ENCODE data around the gene PAFAH1B2. TPM values are rescaled to one million over a fixed set of nuclear protein-coding genes. Genes with fewer than 3 reads are reported as not detected.
A peak's percentile ranks its signal among the peaks of the same experiment; 100 is the strongest.

Gene PAFAH1B2
- total RNA-seq, 1 donor from 2014 or later = 90.5 TPM

GRCh38 chr11:117097014-117097388 lies 47.1 kb upstream of the PAFAH1B2 start:
- Mint-ChIP-seq H3K27ac (ENCODE audit: unreplicated experiment) (peak overlapping the region; percentile 87), H3K4me1 (ENCODE audit: low read depth) (peaks cover 57% of the 10 kb centered on the region), H3K36me3 (ENCODE audit: low read depth) (no peaks in the 10 kb centered on the region), H3K27me3 (ENCODE audit: low read depth) (no peaks in the 10 kb centered on the region), H3K4me3 (ENCODE audit: unreplicated experiment) (peak overlapping the region; percentile 93), H3K9me3 (ENCODE audit: low read depth) (no peaks in the 10 kb centered on the region)
- no peak for TF ChIP-seq CTCF (IDR thresholded peaks at IDR 0.05)
- no peak for DNase-seq (ENCODE audit: low spot score)

GRCh38 chr11:117097389-117098268 lies 46.5 kb upstream of the PAFAH1B2 start:
- Mint-ChIP-seq H3K27me3 (ENCODE audit: low read depth) (no peaks in the 10 kb centered on the region), H3K27ac (ENCODE audit: unreplicated experiment) (peak overlapping the region; percentile 87), H3K9me3 (ENCODE audit: low read depth) (no peaks in the 10 kb centered on the region), H3K4me3 (ENCODE audit: unreplicated experiment) (peak overlapping the region; percentile 93), H3K4me1 (ENCODE audit: low read depth) (peaks cover 51% of the 10 kb centered on the region), H3K36me3 (ENCODE audit: low read depth) (no peaks in the 10 kb centered on the region)
- no peak for DNase-seq (ENCODE audit: low spot score)
- TF ChIP-seq CTCF (IDR thresholded peaks at IDR 0.05) = no peak

- TF ChIP-seq CTCF (IDR thresholded peaks at IDR 0.05) = peak; percentile 73
- H3K4me3 Mint-ChIP-seq (ENCODE audit: unreplicated experiment) = peak within 1 kb of the TSS; percentile 93
- no peaks in the 10 kb centered on the region for H3K36me3 Mint-ChIP-seq (ENCODE audit: low read depth)
- DNase-seq (ENCODE audit: low spot score) = peak; percentile 94
- H3K4me1 Mint-ChIP-seq (ENCODE audit: low read depth) = peaks cover 43% of the 10 kb centered on the region
- H3K9me3 Mint-ChIP-seq (ENCODE audit: low read depth) = no peaks in the 10 kb centered on the region
- H3K27ac Mint-ChIP-seq (ENCODE audit: unreplicated experiment) = peak within 1 kb of the TSS; percentile 89
- H3K27me3 Mint-ChIP-seq (ENCODE audit: low read depth) = no peaks in the 10 kb centered on the region
Measured at GRCh38 chr11:117098269-117099232, 45.5 kb upstream of the PAFAH1B2 start, which contains the start of gene SIK3. Gene SIK3, minus strand, starts transcription at chr11:117098428. Its CDS starts 13 bp downstream, at chr11:117098415.

GRCh38 chr11:117099696-117100095 lies 44.4 kb upstream of the PAFAH1B2 start:
- DNase-seq (ENCODE audit: low spot score) = no peak
- Mint-ChIP-seq H3K4me1 (ENCODE audit: low read depth) (peaks cover 39% of the 10 kb centered on the region), H3K9me3 (ENCODE audit: low read depth) (no peaks in the 10 kb centered on the region), H3K36me3 (ENCODE audit: low read depth) (no peaks in the 10 kb centered on the region), H3K27ac (ENCODE audit: unreplicated experiment) (no peak overlapping the region), H3K27me3 (ENCODE audit: low read depth) (no peaks in the 10 kb centered on the region), H3K4me3 (ENCODE audit: unreplicated experiment) (no peak overlapping the region)
- no peak for TF ChIP-seq CTCF (IDR thresholded peaks at IDR 0.05)

GRCh38 chr11:117100556-117100955 lies 43.5 kb upstream of the PAFAH1B2 start:
- DNase-seq (ENCODE audit: low spot score) = no peak
- no peak for TF ChIP-seq CTCF (IDR thresholded peaks at IDR 0.05)
- Mint-ChIP-seq H3K4me1 (ENCODE audit: low read depth) (peaks cover 31% of the 10 kb centered on the region), H3K27me3 (ENCODE audit: low read depth) (no peaks in the 10 kb centered on the region), H3K27ac (ENCODE audit: unreplicated experiment) (no peak overlapping the region), H3K36me3 (ENCODE audit: low read depth) (no peaks in the 10 kb centered on the region), H3K4me3 (ENCODE audit: unreplicated experiment) (no peak overlapping the region), H3K9me3 (ENCODE audit: low read depth) (no peaks in the 10 kb centered on the region)

Measured in chondrocyte (in vitro differentiated cells).